Neutrophil (primary cell): Measurements from ENCODE around the gene NEUROG1.

Experiments used
- H3K27ac ChIP-seq: fragments of 200-600 bp; sonication (generic); 2 replicates; pipeline ENCODE4 v1.5.1; 2016; ENCODE audit warnings: mild to moderate bottlenecking, moderate library complexity
- H3K27me3 ChIP-seq: fragments of 200-600 bp; sonication (generic); 2 replicates; pipeline ENCODE4 v1.6.0; 2016; ENCODE audit warnings: mild to moderate bottlenecking
- H3K36me3 ChIP-seq: fragments of 200-600 bp; sonication (generic); 2 replicates; pipeline ENCODE4 v1.5.1; 2017
- H3K4me1 ChIP-seq, 2 experiments: fragments of 200-600 bp in 1 of 2; sonication (generic) in 1 of 2; 1 replicate in 1 of 2; 2 replicates in 1 of 2; pipeline versions ENCODE4 v1.5.1 to v1.6.1; 2013 to 2016; ENCODE audit warnings: low read depth in 1 of 2, low read length in 1 of 2, mild to moderate bottlenecking in 1 of 2, moderate library complexity in 1 of 2; ENCODE audit not compliant: control insufficient read depth in 1 of 2, insufficient read depth in 1 of 2
- H3K4me3 ChIP-seq, 2 experiments: fragments of 200-600 bp in 1 of 2; sonication (generic) in 1 of 2; 1 replicate in 1 of 2; 2 replicates in 1 of 2; pipeline ENCODE4 v1.5.1; 2013 to 2016; ENCODE audit warnings: low read depth in 1 of 2, low read length in 1 of 2, mild to moderate bottlenecking in 1 of 2, moderate library complexity in 1 of 2
- H3K9me3 ChIP-seq: fragments of 200-600 bp; sonication (generic); 2 replicates; pipeline ENCODE4 v1.5.1; 2016
- TF ChIP-seq, protein P1 (sequence below): fragments of 200-600 bp; sonication (generic); IDR thresholded peaks from 2 replicates; pipeline ENCODE4 v1.5.1; 2016; ENCODE audit warnings: antibody characterized with exemption

Gene NEUROG1, protein sequence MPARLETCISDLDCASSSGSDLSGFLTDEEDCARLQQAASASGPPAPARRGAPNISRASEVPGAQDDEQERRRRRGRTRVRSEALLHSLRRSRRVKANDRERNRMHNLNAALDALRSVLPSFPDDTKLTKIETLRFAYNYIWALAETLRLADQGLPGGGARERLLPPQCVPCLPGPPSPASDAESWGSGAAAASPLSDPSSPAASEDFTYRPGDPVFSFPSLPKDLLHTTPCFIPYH

GRCh38 chr5:135535820-135536801 lies at the start of gene NEUROG1:
NEUROG1 (minus strand) TSS chr5:135535964; CDS start chr5:135535690, 274 bp downstream.
- TF ChIP-seq, protein P1, sequence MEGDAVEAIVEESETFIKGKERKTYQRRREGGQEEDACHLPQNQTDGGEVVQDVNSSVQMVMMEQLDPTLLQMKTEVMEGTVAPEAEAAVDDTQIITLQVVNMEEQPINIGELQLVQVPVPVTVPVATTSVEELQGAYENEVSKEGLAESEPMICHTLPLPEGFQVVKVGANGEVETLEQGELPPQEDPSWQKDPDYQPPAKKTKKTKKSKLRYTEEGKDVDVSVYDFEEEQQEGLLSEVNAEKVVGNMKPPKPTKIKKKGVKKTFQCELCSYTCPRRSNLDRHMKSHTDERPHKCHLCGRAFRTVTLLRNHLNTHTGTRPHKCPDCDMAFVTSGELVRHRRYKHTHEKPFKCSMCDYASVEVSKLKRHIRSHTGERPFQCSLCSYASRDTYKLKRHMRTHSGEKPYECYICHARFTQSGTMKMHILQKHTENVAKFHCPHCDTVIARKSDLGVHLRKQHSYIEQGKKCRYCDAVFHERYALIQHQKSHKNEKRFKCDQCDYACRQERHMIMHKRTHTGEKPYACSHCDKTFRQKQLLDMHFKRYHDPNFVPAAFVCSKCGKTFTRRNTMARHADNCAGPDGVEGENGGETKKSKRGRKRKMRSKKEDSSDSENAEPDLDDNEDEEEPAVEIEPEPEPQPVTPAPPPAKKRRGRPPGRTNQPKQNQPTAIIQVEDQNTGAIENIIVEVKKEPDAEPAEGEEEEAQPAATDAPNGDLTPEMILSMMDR = no peak
- Histone ChIP-seq H3K27ac (no peak within 1 kb of the TSS), H3K4me1 (no peaks in the 10 kb centered on the region), H3K36me3 (no peaks in the 10 kb centered on the region), H3K9me3 (no peaks in the 10 kb centered on the region), H3K4me3 (no peak within 1 kb of the TSS), H3K27me3 (peaks cover 100% of the 10 kb centered on the region)

- H3K27ac ChIP-seq = no peak overlapping the region
- H3K27me3 ChIP-seq = peaks cover 52% of the 10 kb centered on the region
- no peaks in the 10 kb centered on the region for H3K4me1 ChIP-seq
- no peak overlapping the region for H3K4me3 ChIP-seq
- H3K9me3 ChIP-seq = no peaks in the 10 kb centered on the region
- TF ChIP-seq, protein P1 = no peak
- H3K36me3 ChIP-seq = no peaks in the 10 kb centered on the region
These were observed 49.2 kb upstream of the NEUROG1 start for GRCh38 chr5:135584918-135585317.

GRCh38 chr5:135584276-135584675 lies 48.5 kb upstream of the NEUROG1 start:
- Histone ChIP-seq H3K4me3 (no peak overlapping the region), H3K27me3 (peaks cover 59% of the 10 kb centered on the region), H3K27ac (no peak overlapping the region), H3K9me3 (no peaks in the 10 kb centered on the region), H3K4me1 (no peaks in the 10 kb centered on the region), H3K36me3 (no peaks in the 10 kb centered on the region)
- TF ChIP-seq, protein P1 = no peak

- H3K4me1 ChIP-seq = no peaks in the 10 kb centered on the region
- TF ChIP-seq, protein P1 = no peak
- H3K27me3 ChIP-seq = peaks cover 79% of the 10 kb centered on the region
These were observed 46.5 kb upstream of the NEUROG1 start for GRCh38 chr5:135582099-135582781.

GRCh38 chr5:135578685-135579341 lies 43.0 kb upstream of the NEUROG1 start, which contains the start of gene CXCL14:
CXCL14 (minus strand) TSS chr5:135578991; CDS start chr5:135578778, 213 bp downstream.
- Histone ChIP-seq H3K27me3 (peaks cover 91% of the 10 kb centered on the region), H3K27ac (no peak within 1 kb of the TSS), H3K36me3 (no peaks in the 10 kb centered on the region), H3K9me3 (no peaks in the 10 kb centered on the region), H3K4me1 (no peaks in the 10 kb centered on the region), H3K4me3 (no peak within 1 kb of the TSS)
- TF ChIP-seq, protein P1 = no peak

More at GRCh38 chr5:135582099-135582781, 46.5 kb upstream of the NEUROG1 start:
- H3K36me3 ChIP-seq = no peaks in the 10 kb centered on the region
- H3K4me3 ChIP-seq = no peak overlapping the region
- no peaks in the 10 kb centered on the region for H3K9me3 ChIP-seq
- H3K27ac ChIP-seq = no peak overlapping the region
